Right ventricle myocardium superior (tissue), 1 donor: ENCODE results near the gene HS3ST1. TPM values are rescaled to one million over a fixed set of nuclear protein-coding genes. Genes with fewer than 3 reads are reported as not detected.

Experiments used
- ATAC-seq: fragments of 200-7000 bp; cut with Tn5 transposase; one replicate; pipeline ENCODE4 v1.9.1; 2020; ENCODE audit warnings: mild to moderate bottlenecking; ENCODE audit not compliant: poor library complexity
- DNase-seq: peaks from one replicate; pipeline ENCODE4 v3.0.0-alpha.2; 2020
- intact Hi-C: fragments of 100-400 bp; cut with DNase I; formaldehyde crosslinking; loops from one replicate; pipeline ENCODE4 v1.11.2; 2022
- long read RNA-seq: library from polyadenylated mRNA; unstranded; transcript quantifications from one replicate; pipeline ENCODE4 v2.0.0, GENCODE V29; 2021
- total RNA-seq: library from RNA; stranded (reverse); fragmentation: NEBNext Ultra II Directional; extraction: Animal tissue kit (Norgen Biotek cat#: 25700); gene quantifications from one replicate; pipeline ENCODE4 v1.2.1, GENCODE V29; 2021
- donor health status: DM: no; HTN: yes; CAD: no; lungs with severe emphysema.

Gene HS3ST1
- total RNA-seq = 1.2 TPM
- long read RNA-seq, full-length matches to known transcripts = 5 of 7 reads
- long read RNA-seq, partial matches to known transcripts = 0 of 7 reads
- long read RNA-seq, other reads (novel, unspliced or antisense) = 2 of 7 reads

GRCh38 chr4:11428231-11428898 lies at the start of gene HS3ST1:
Gene HS3ST1, minus strand, starts transcription at chr4:11428894. Its CDS starts 28,889 bp downstream, at chr4:11400005.
- intact Hi-C loops = loop anchor here (10.0 kb wide), 1 partner anchor 196 kb away; no protein-coding TSS in a partner anchor
- ATAC-seq = peak; percentile 12

GRCh38 chr4:11475871-11476270 lies 47.2 kb upstream of the HS3ST1 start:
- ATAC-seq = no peak
- DNase-seq = no peak
- intact Hi-C loops = no loop called here

More at GRCh38 chr4:11428231-11428898, at the start of gene HS3ST1:
- DNase-seq = no peak

- intact Hi-C loops = no loop called here
- DNase-seq = no peak
- ATAC-seq = no peak
These were observed 45.5 kb upstream of the HS3ST1 start for GRCh38 chr4:11474146-11474545.

- DNase-seq = no peak
- no peak for ATAC-seq
- intact Hi-C loops = no loop called here
These were observed 43.8 kb upstream of the HS3ST1 start for GRCh38 chr4:11472535-11472934.

- DNase-seq (no peak), ATAC-seq (peak; percentile 39)
These were observed 42.9 kb upstream of the HS3ST1 start for GRCh38 chr4:11471618-11472017.

GRCh38 chr4:11471046-11471441 lies 42.4 kb upstream of the HS3ST1 start:
- ATAC-seq = no peak
- no peak for DNase-seq
- intact Hi-C loops = no loop called here

More at GRCh38 chr4:11471618-11472017, 42.9 kb upstream of the HS3ST1 start:
- intact Hi-C loops = no loop called here

GRCh38 chr4:11470438-11471045 lies 41.8 kb upstream of the HS3ST1 start:
- no peak for DNase-seq
- intact Hi-C loops = no loop called here
- ATAC-seq = no peak

GRCh38 chr4:11469650-11470437 lies 41.1 kb upstream of the HS3ST1 start:
- no peak for DNase-seq
- ATAC-seq = no peak
- intact Hi-C loops = no loop called here

- ATAC-seq (no peak), DNase-seq (no peak)
- intact Hi-C loops = no loop called here
These were observed 40.2 kb upstream of the HS3ST1 start for GRCh38 chr4:11468901-11469300.

- ATAC-seq = no peak
- DNase-seq = no peak
- intact Hi-C loops = no loop called here
These were observed 39.2 kb upstream of the HS3ST1 start for GRCh38 chr4:11467931-11468330.

GRCh38 chr4:11463707-11464106 lies 35.0 kb upstream of the HS3ST1 start:
- DNase-seq (no peak), ATAC-seq (no peak)
- intact Hi-C loops = no loop called here

- DNase-seq (no peak), ATAC-seq (no peak)
- intact Hi-C loops = no loop called here
These were observed 27.7 kb upstream of the HS3ST1 start for GRCh38 chr4:11456401-11456800.

GRCh38 chr4:11455201-11455835 lies 26.6 kb upstream of the HS3ST1 start:
- ATAC-seq (no peak), DNase-seq (no peak)
- intact Hi-C loops = no loop called here

- ATAC-seq (no peak), DNase-seq (no peak)
- intact Hi-C loops = no loop called here
These were observed 23.0 kb upstream of the HS3ST1 start for GRCh38 chr4:11451716-11452115.

- intact Hi-C loops = no loop called here
- peak; percentile 67 for ATAC-seq
These were observed 17.6 kb upstream of the HS3ST1 start for GRCh38 chr4:11446155-11446811.

GRCh38 chr4:11441194-11441556 lies 12.5 kb upstream of the HS3ST1 start:
- ATAC-seq (no peak), DNase-seq (no peak)
- intact Hi-C loops = no loop called here

More at GRCh38 chr4:11446155-11446811, 17.6 kb upstream of the HS3ST1 start:
- no peak for DNase-seq

- ATAC-seq (no peak), DNase-seq (no peak)
- intact Hi-C loops = no loop called here
These were observed 11.9 kb upstream of the HS3ST1 start for GRCh38 chr4:11440481-11441193.

- no peak for DNase-seq
- intact Hi-C loops = no loop called here
- ATAC-seq = peak; percentile 20
These were observed 11.1 kb upstream of the HS3ST1 start for GRCh38 chr4:11439836-11440235.
